ENCODE data around the gene C6orf15.
A peak's percentile ranks its signal among the peaks of the same experiment; 100 is the strongest.

The C6orf15 gene

DNA sequence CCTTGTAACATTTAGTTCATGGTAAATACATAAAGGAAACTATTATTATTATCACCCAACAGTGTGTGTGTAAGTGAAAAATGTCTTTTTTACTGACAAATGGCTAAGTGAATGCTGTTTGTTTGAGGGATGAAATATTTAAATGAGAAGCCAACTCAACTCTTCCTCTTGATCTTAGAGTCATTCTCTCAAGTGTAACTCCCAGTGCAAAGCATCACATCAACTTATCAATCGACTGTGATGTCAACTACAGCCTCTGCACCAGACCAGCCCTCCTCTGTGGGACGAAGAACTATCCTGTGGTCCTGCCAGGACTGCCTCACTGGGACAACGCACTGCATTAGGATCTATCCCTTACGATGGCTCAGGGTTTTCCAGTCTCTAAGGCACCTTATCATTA, 5.3 kb downstream of the C6orf15 start:
- no peak for DNase-seq (ENCODE audit: low spot score)

DNA sequence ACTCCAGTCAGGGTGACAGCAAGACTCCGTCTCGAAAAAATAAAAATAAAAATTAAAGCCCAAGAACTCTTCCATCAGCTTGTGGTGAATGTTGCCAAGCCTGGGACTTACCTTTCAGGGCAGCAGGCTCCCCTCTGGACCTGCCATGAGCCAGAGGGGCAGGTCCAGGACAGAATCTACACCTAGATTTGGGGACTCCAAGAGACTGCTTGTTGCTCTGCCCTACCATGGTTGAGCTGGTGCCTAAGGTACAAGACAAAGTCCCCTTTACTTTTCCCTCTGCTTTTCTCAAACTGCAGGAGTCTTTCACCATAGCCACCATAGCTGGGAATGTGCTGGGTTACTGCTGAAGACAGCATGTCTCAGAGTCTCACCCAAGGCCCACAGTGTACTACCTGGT, 9.2 kb downstream of the C6orf15 start:
- DNase-seq (ENCODE audit: low spot score), result no peak

DNA sequence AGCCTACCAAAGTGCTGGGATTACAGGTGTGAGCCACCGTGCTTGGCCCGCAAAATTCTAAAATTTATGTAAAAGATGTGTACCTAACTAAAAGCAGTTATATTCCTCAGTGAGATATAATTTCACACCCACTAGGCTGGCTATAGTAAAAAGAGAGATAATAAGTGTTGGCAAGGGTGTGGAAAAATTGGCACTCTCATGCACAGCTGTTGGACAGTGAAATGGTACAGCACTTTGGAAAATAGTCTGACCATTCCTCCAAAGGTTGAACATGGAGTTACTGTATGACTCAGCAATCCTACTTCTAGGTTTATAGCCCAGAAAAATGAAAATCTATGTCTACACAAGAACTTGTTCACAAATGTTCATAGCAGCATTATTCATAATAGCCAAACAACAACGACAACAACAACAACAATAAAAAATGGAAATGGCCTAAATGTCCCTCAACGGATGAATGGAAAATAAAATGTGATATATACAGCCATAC, 13.9 kb downstream of the C6orf15 start:
- no peak for DNase-seq (ENCODE audit: low spot score)

GRCh38 chr6:31096656-31097055, 15.7 kb downstream of the C6orf15 start:
- DNase-seq (ENCODE audit: low spot score), result no peak

DNA sequence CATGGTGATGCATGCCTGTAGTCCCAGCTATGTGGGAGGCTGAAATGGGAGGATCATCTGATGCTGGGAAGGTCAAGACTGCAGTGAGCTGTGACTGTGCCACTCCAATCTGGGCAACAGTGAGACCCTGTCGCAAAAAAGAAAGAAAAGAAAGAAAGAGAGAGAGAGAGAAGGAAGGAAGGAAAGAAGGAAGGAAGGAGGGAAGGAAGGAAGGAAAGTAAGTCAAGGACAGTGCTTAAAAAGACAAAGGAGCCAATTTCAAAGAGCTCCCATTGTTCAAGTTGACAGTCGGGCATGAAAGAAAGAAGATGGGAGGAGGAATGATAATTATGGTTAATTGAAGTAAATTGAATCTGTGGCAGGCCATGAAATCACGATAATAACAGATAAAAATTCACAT, 16.2 kb downstream of the C6orf15 start:
- no peak for DNase-seq (ENCODE audit: low spot score)

DNA sequence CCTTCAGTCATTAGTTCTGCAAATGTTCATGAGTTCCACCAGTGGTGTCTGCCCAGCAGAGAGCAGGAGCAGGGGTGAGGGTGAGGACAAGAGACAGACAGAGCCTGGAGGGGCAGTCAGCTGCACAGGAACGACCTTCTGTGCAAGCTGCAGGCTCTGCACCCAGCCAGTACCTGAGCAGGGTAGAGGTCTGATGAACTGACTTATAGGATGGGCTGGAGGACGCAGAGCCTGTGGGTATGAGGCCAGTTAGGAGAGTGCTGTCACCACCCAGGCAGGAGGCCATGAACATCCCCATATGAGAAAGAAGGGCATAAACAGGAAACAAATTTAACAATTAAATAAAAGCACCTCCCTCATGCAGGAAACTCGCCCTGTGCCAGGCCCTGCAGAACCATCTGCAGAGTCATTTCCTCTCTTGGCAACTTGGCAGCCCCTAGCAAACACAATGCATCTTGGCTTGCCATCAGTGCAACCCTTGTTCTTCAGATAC, 17.9 kb downstream of the C6orf15 start:
- peak; percentile 96 for DNase-seq (ENCODE audit: low spot score)

GRCh38 chr6:31092769-31093505, 19.4 kb downstream of the C6orf15 start:
- no peak for DNase-seq (ENCODE audit: low spot score)

DNA sequence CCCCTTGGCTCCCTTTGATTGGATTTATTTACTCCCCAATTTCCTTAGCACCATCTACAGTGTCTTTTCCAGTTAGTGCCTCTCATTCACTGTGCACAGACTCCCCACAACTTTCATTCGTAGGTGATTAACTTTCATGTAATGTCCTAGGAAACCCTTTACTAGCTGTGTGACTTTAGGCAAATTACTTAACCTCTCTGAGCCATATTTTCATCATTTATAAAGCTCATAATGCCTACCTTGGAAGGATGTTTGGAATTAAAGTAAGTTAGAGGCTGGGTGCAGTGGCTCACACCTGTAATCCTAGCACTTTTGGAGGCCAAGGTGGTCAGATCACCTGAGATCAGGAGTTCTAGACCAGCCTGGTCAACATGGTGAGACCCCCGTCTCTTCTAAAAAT, 20.1 kb downstream of the C6orf15 start:
- DNase-seq (ENCODE audit: low spot score), result no peak

DNA sequence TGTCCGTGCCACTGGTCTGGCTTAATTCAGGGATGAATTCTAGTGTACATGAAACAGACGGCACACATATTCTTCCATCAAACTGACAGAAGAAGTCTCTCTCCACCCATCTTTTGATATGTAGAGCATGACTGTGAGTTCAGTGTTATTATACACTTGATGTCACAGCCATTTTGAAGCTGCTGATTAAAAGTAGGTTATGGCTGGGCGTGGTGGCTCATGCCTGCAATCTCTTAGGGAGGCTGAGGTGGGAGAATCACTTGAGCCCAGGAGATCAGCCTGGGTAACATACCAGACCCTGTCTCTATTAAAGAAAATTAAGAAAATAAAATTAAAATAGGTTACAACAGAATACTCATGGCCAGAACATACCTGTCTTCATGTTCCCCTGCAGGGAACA, 20.7 kb downstream of the C6orf15 start:
- no peak for DNase-seq (ENCODE audit: low spot score)

- no peak for DNase-seq (ENCODE audit: low spot score)
Observed at GRCh38 chr6:31090973-31091364, 21.4 kb downstream of the C6orf15 start.

GRCh38 chr6:31090275-31090972, 22.0 kb downstream of the C6orf15 start:
- DNase-seq (ENCODE audit: low spot score), result no peak

DNA sequence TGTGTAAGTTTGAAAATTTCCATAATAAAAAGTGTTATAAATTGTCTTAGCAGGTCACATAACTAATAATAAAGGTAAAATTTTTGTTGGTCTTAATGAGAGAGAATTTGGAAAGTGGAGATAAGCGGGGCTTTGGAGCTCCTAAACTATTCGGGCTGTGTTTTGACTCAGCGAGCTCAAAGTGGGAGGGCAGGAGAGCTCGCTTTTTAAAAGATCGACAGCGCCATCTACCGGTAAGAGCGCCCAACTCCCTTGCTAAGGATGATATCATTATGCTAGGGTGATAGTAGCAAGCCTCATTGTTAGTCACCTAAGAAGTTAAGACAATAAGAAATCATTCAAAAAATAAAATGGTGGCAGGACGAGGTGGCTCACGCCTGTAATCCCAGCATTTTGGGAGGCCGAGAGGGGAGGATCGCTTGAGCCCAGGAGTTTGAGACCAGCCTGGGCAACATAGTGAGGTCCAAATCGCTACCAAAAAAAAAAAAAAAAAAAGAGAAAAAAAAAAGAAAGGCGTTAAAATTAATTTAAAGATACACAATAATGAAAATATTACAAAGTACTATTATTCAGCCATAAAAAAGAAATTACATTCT, 24.8 kb downstream of the C6orf15 start:
- DNase-seq (ENCODE audit: low spot score), result peak; percentile 92

GRCh38 chr6:31086788-31087440, 25.5 kb downstream of the C6orf15 start:
- no peak for DNase-seq (ENCODE audit: low spot score)

DNA sequence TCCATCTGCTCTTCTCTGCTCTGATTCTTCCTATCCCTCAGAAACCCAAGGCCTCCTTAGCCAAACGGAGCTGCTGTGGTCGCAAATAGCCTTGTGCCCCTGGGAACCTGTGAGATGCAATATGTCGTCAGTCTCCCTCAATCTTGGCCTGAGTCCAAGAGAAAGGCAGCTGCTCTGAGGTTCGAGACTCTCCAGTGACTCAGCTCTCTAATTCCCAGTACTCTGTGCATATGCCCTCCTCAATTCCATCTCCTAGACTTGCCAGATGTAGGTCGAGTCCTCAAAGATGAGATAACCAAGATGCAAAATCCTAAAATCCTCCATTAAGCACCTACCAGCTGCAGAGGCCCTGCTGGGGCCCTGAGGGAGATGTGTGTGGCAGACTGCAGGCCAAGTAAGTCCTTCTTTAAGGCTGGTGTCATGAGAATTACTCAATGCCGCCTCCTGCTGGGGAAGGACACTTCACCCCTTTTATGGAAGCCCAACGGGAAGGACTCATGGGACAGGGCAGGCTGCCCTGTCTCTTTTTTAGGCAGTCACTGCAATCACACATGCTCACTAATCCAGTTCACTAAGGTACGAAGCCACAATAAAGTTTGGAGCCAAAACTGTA, 28.5 kb downstream of the C6orf15 start:
- no peak for DNase-seq (ENCODE audit: low spot score)

DNA sequence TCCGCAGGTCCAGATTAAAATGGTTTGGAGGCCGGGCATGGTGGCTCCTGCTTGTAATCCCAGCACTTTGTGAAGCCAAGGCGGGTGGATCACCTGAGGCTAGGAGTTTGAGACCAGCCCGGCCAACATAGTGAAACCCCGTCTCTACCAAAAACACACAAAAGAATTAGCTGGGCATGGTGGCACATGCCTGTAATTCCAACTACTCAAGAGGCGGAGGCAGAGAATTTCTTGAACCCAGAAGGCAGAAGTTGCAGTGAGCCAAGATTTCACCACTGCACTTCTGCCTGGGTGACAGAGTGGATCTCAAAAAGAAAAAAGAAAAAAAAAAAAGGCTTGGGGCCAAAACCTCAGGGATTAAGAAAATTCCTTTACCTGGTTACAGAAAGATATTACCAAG, 30.5 kb downstream of the C6orf15 start:
- DNase-seq (ENCODE audit: low spot score), result no peak

GRCh38 chr6:31079656-31080261, 32.6 kb downstream of the C6orf15 start:
- DNase-seq (ENCODE audit: low spot score), result peak; percentile 84

DNA sequence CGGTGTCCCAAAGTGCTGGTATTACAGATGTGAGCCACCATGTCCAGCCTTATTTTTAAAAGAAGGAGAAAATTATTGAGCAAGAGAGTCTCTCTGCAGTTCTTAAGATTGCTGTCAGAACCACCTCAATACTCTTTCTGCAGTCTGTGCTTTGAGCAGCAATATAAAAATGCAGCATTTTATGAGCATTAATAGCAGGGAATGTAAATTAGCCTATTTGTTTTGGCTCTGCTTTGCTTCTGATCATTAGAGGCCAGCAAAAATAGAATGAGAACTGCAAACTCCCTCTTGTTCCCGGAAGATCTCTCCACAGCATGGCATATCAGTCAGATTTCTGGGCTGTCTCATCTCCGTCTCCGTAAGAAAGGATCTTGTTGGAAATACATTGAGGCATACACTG, 35.8 kb downstream of the C6orf15 start:
- no peak for DNase-seq (ENCODE audit: low spot score)

DNA sequence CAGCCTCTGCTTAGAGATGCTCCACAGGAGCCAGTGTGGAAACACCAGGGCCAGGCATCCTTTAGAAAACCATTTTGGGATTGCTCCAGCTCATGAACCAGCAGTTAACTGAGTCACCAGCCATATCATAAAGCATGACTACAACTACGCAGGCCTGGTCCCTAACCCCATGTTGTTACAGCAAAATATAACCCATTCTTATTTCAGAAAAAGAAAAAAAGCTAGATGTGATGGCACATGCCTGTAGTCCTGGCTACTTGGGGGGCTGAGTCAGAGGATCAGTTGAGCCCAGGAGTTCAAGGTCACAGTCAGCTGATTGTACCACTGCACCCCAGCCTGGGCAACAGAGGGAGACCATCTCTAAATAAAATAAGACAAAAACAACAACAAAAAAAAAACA, 36.8 kb downstream of the C6orf15 start:
- DNase-seq (ENCODE audit: low spot score), result no peak

- no peak for DNase-seq (ENCODE audit: low spot score)
Observed at GRCh38 chr6:31074401-31074800, 38.0 kb downstream of the C6orf15 start.

- DNase-seq (ENCODE audit: low spot score), result peak; percentile 76
Observed at GRCh38 chr6:31070711-31071197, 41.6 kb downstream of the C6orf15 start.

- peak; percentile 71 for DNase-seq (ENCODE audit: low spot score)
Observed at GRCh38 chr6:31068669-31069340, 43.6 kb downstream of the C6orf15 start.
